OCI-LY3 (cell line): Measurements from ENCODE around the gene PTPN3.
"Not testable (repeated sequence)": the region's sequence is repeated elsewhere in the genome, so short reads cannot be mapped to it uniquely, and the experiment has no call there.

Experiments
- EZH2phosphoT487 ChIP-seq: fragments of 200-600 bp; shearing (Covaris generic); IDR thresholded peaks from 2 replicates; pipeline ENCODE4 v1.6.1; 2018; ENCODE audit warnings: antibody characterized with exemption, mixed run types, low read depth
- TF ChIP-seq, protein P1 (sequence below): fragments of 200-600, 300-600 bp; sonication (generic); IDR thresholded peaks from 2 replicates; pipeline ENCODE4 v1.5.1; 2014; ENCODE audit warnings: antibody characterized with exemption, low read length, low read depth

DNA sequence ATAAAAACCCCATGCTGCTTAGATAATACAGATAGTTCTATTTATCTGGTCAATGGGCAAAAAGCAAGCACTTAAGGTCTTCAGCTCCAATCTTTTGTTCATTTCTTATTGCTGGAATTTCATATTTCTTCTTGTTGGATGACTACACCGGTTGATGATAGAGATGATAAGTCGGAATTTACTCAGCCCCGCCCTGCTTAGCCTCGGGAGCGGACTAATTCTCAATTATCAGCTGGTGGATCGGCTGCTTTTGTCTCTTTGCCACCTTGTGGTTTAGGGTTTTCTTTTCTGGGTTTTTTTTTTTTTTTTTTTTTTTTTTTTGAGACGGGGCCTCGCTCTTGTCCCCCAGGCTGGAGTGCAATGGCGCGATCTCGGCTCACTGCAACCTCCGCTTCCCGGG, 34.5 kb upstream of the PTPN3 start:
- TF ChIP-seq, protein P1, sequence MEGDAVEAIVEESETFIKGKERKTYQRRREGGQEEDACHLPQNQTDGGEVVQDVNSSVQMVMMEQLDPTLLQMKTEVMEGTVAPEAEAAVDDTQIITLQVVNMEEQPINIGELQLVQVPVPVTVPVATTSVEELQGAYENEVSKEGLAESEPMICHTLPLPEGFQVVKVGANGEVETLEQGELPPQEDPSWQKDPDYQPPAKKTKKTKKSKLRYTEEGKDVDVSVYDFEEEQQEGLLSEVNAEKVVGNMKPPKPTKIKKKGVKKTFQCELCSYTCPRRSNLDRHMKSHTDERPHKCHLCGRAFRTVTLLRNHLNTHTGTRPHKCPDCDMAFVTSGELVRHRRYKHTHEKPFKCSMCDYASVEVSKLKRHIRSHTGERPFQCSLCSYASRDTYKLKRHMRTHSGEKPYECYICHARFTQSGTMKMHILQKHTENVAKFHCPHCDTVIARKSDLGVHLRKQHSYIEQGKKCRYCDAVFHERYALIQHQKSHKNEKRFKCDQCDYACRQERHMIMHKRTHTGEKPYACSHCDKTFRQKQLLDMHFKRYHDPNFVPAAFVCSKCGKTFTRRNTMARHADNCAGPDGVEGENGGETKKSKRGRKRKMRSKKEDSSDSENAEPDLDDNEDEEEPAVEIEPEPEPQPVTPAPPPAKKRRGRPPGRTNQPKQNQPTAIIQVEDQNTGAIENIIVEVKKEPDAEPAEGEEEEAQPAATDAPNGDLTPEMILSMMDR = not testable (repeated sequence)
- not testable (repeated sequence) for TF ChIP-seq EZH2phosphoT487
